Measurements from ENCODE around the gene LUZP1. TPM values are rescaled to one million over a fixed set of nuclear protein-coding genes. Genes with fewer than 3 reads are reported as not detected.
"Not testable (repeated sequence)": the region's sequence is repeated elsewhere in the genome, so short reads cannot be mapped to it uniquely, and the experiment has no call there.

Gene LUZP1
- total and polyA plus RNA-seq, 8 donors: 1.7 to 15.2 (median 6.1) TPM

GRCh38 chr1:23191199-23191598 lies 22.5 kb upstream of the LUZP1 start:
- intact Hi-C loops (cut with DNase I): no loop called here
- FAIRE-seq (no peak), ATAC-seq (no peak), DNase-seq (no peak)
- H3K27me3 ChIP-seq: no peaks in the 10 kb centered on the region
- H3K36me3 ChIP-seq: no peaks in the 10 kb centered on the region
- no peak overlapping the region for H3K4me3 ChIP-seq
- no peak overlapping the region for H3K27ac ChIP-seq
- WGBS, 2 donors: 90 to 94% methylated on average over 3 of the region's 3 CpGs
- H3K9me3 ChIP-seq: no peaks in the 10 kb centered on the region
- no peaks in the 10 kb centered on the region for H3K4me1 ChIP-seq
- no peak for TF ChIP-seq CTCF (IDR thresholded peaks at IDR 0.05)

GRCh38 chr1:23188936-23189452 lies 20.3 kb upstream of the LUZP1 start:
- not testable (repeated sequence) for H3K36me3 ChIP-seq, ATAC-seq, H3K9me3 ChIP-seq, H3K4me3 ChIP-seq, DNase-seq, H3K27ac ChIP-seq, H3K27me3 ChIP-seq, H3K4me1 ChIP-seq, FAIRE-seq
- intact Hi-C loops (cut with DNase I): loop anchor here (5.0 to 10.0 kb wide), 4 partner anchors 84 to 214 kb away; partner anchors contain the start of gene LACTBL1 (in 1 of the 3)
- WGBS, 2 donors: 92 to 98% methylated on average over 13 of the region's 13 CpGs

GRCh38 chr1:23188434-23188884 lies 19.8 kb upstream of the LUZP1 start:
- 41 to 46% methylated on average over 6 of the region's 6 CpGs for WGBS, 2 donors
- no peaks in the 10 kb centered on the region for H3K36me3 ChIP-seq
- no peak for DNase-seq
- no peaks in the 10 kb centered on the region for H3K9me3 ChIP-seq
- no peak for FAIRE-seq
- no peaks in the 10 kb centered on the region for H3K4me1 ChIP-seq
- no peak for ATAC-seq
- TF ChIP-seq CTCF (IDR thresholded peaks at IDR 0.05): no peak
- H3K27ac ChIP-seq: no peak overlapping the region
- no peak overlapping the region for H3K4me3 ChIP-seq
- no peaks in the 10 kb centered on the region for H3K27me3 ChIP-seq
- intact Hi-C loops (cut with DNase I): loop anchor here (5.0 to 10.0 kb wide), 4 partner anchors 84 to 214 kb away; partner anchors contain the start of gene LACTBL1 (in 1 of the 3)

- no peak for ATAC-seq
Observed at GRCh38 chr1:23187637-23188036, 19.0 kb upstream of the LUZP1 start.

GRCh38 chr1:23185381-23185780 lies 16.7 kb upstream of the LUZP1 start:
- no peak for TF ChIP-seq CTCF (IDR thresholded peaks at IDR 0.05)
- no peak for DNase-seq
- Histone ChIP-seq H3K36me3 (no peaks in the 10 kb centered on the region), H3K27ac (no peak overlapping the region), H3K4me3 (no peak overlapping the region), H3K9me3 (no peaks in the 10 kb centered on the region), H3K4me1 (no peaks in the 10 kb centered on the region), H3K27me3 (peaks cover 0 to 7% (median 0%) of the 10 kb centered on the region in 4 donors)
- 43 to 60% methylated on average over 3 to 4 of the region's 4 CpGs for WGBS, 2 donors
- no peak for ATAC-seq
- intact Hi-C loops (cut with DNase I): loop anchor here (2.0 to 10.0 kb wide), 5 partner anchors 81 to 211 kb away; partner anchors contain the start of gene LACTBL1 (in 1 of the 3)
- no peak for FAIRE-seq

More at GRCh38 chr1:23187637-23188036, 19.0 kb upstream of the LUZP1 start:
- Histone ChIP-seq H3K27me3 (no peaks in the 10 kb centered on the region), H3K4me1 (no peaks in the 10 kb centered on the region), H3K9me3 (no peaks in the 10 kb centered on the region), H3K4me3 (no peak overlapping the region), H3K27ac (no peak overlapping the region), H3K36me3 (no peaks in the 10 kb centered on the region)
- TF ChIP-seq CTCF (IDR thresholded peaks at IDR 0.05): no peak
- no peak for FAIRE-seq
- WGBS, 2 donors: 66 to 69% methylated on average over 5 of the region's 5 CpGs
- no peak for DNase-seq
- intact Hi-C loops (cut with DNase I): loop anchor here (5.0 to 10.0 kb wide), 4 partner anchors 83 to 213 kb away; partner anchors contain the start of gene LACTBL1 (in 1 of the 3)
